GM11168 (cell line): ENCODE measurements around the gene CREBRF.
"Not testable (repeated sequence)": the region's sequence is repeated elsewhere in the genome, so short reads cannot be mapped to it uniquely, and the experiment has no call there.

Experiments
- in situ Hi-C: fragments of 300-500 bp; cut with MboI; formaldehyde crosslinking; loops from one replicate; pipeline ENCODE4 v1.12.0; 2022; ENCODE audit warnings: low sequenced_read_pairs; ENCODE audit not compliant: unreplicated experiment

The CREBRF gene

GRCh38 chr5:173144200-173145176 is 88.3 kb downstream of the CREBRF start, which contains the start of gene BNIP1:
Gene BNIP1 (plus strand): TSS chr5:173144531. CDS start chr5:173144546, 15 bp downstream.
- in situ Hi-C loops, result loop anchor here (10.0 kb wide), 1 partner anchor 160 kb away; the partner anchor contains the start of gene ATP6V0E1

GRCh38 chr5:173148354-173148753 is 92.2 kb downstream of the CREBRF start:
- in situ Hi-C loops, result loop anchor here (10.0 kb wide), 1 partner anchor 164 kb away; the partner anchor contains the start of gene ATP6V0E1

GRCh38 chr5:173152547-173152946 is 96.4 kb downstream of the CREBRF start:
- in situ Hi-C loops, result no loop called here

GRCh38 chr5:173153842-173154241 is 97.7 kb downstream of the CREBRF start:
- in situ Hi-C loops, result no loop called here

GRCh38 chr5:173154619-173155018 is 98.5 kb downstream of the CREBRF start:
- in situ Hi-C loops, result not testable (repeated sequence)

GRCh38 chr5:173155912-173156311 is 99.8 kb downstream of the CREBRF start:
- in situ Hi-C loops, result no loop called here

GRCh38 chr5:173158366-173158765 is 102.2 kb downstream of the CREBRF start:
- in situ Hi-C loops, result no loop called here

GRCh38 chr5:173159256-173159655 is 103.1 kb downstream of the CREBRF start:
- in situ Hi-C loops, result no loop called here

GRCh38 chr5:173161148-173161547 is 105.0 kb downstream of the CREBRF start:
- in situ Hi-C loops, result no loop called here

- in situ Hi-C loops, result no loop called here
Measured at GRCh38 chr5:173163219-173163618, 107.1 kb downstream of the CREBRF start.

GRCh38 chr5:173165177-173166016 is 109.2 kb downstream of the CREBRF start:
- in situ Hi-C loops, result no loop called here

GRCh38 chr5:173172166-173172565 is 116.0 kb downstream of the CREBRF start:
- in situ Hi-C loops, result no loop called here

- in situ Hi-C loops, result no loop called here
Measured at GRCh38 chr5:173175523-173175922, 119.4 kb downstream of the CREBRF start.

GRCh38 chr5:173178369-173178910 is 122.3 kb downstream of the CREBRF start:
- in situ Hi-C loops, result no loop called here

- in situ Hi-C loops, result no loop called here
Measured at GRCh38 chr5:173180331-173180730, 124.2 kb downstream of the CREBRF start.

GRCh38 chr5:173187054-173187743 is 131.0 kb downstream of the CREBRF start:
- in situ Hi-C loops, result no loop called here

- in situ Hi-C loops, result no loop called here
Measured at GRCh38 chr5:173188280-173188679, 132.1 kb downstream of the CREBRF start.
